ENCODE measurements around the gene CCDC102B.

DNA sequence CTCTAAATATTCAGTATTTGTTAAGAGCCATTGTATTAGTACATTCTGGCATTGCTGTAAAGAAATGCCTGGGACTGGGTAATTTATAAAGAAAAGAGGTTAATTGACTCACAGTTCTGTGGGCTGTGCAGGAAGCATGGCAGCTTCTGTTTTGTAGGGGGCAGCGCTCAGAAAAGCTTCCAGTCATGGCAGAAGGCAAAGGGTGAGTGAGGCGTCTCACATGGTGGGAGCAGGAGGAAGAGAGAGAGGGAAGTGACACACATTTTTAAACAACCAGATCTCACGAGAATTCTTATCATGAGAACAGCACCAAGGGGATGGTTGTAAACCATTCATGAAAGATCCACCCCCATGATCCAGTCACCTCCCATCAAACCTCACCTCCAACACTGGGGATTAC, 13.8 kb upstream of the CCDC102B start:
- TF ChIP-seq, protein P1, sequence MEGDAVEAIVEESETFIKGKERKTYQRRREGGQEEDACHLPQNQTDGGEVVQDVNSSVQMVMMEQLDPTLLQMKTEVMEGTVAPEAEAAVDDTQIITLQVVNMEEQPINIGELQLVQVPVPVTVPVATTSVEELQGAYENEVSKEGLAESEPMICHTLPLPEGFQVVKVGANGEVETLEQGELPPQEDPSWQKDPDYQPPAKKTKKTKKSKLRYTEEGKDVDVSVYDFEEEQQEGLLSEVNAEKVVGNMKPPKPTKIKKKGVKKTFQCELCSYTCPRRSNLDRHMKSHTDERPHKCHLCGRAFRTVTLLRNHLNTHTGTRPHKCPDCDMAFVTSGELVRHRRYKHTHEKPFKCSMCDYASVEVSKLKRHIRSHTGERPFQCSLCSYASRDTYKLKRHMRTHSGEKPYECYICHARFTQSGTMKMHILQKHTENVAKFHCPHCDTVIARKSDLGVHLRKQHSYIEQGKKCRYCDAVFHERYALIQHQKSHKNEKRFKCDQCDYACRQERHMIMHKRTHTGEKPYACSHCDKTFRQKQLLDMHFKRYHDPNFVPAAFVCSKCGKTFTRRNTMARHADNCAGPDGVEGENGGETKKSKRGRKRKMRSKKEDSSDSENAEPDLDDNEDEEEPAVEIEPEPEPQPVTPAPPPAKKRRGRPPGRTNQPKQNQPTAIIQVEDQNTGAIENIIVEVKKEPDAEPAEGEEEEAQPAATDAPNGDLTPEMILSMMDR (IDR thresholded peaks at IDR 0.05) = no peak
- TF ChIP-seq POLR2AphosphoS5 (IDR thresholded peaks at IDR 0.05) = no peak
